PFSK-1 (cell line): ENCODE measurements around the gene SNAPC1.

Experiments used
- FOXP2 ChIP-seq: optimal IDR thresholded peaks from 2 replicates; pipeline ENCODE3; 2011; ENCODE audit warnings: borderline replicate concordance, control low read depth, inconsistent platforms; ENCODE audit not compliant: insufficient read depth; ENCODE audit errors: extremely low read length, extremely low read depth
- REST ChIP-seq, 2 experiments: IDR thresholded peaks; 2 replicates each; pipeline versions ENCODE4 v1.6.1 to v1.8.0; 2011 to 2012; ENCODE audit warnings: low read depth in 2 of 2, low read length in 2 of 2, control low read depth in 1 of 2, inconsistent platforms in 1 of 2, mild to moderate bottlenecking in 1 of 2, moderate library complexity in 1 of 2; ENCODE audit not compliant: insufficient read depth in 1 of 2
- TAF1 ChIP-seq: IDR thresholded peaks from 2 replicates; pipeline ENCODE4 v1.6.1; 2012; ENCODE audit warnings: low read length, control low read depth, borderline replicate concordance; ENCODE audit not compliant: insufficient read depth

GRCh38 chr14:61803755-61804154, 41.5 kb downstream of the SNAPC1 start:
- TF ChIP-seq TAF1 (no peak), FOXP2 (no peak), REST (IDR thresholded peaks at IDR 0.05; ENCODE audit: insufficient read depth in 1 of 2, low read depth in 2 of 2, low read length in 2 of 2) (no peak)
